ENCODE results near the gene SH3RF2. TPM values are rescaled to one million over a fixed set of nuclear protein-coding genes. Genes with fewer than 3 reads are reported as not detected.

SH3RF2 gene
- total RNA-seq, 2 experiments from 2014 or later, result not detected

- Mint-ChIP-seq H3K4me3 (no peak overlapping the region), H3K4me1 (no peaks in the 10 kb centered on the region), H3K27me3 (peaks cover 7% of the 10 kb centered on the region), H3K9me3 (no peaks in the 10 kb centered on the region), H3K36me3 (no peaks in the 10 kb centered on the region), H3K27ac (no peak overlapping the region)
- ATAC-seq (ENCODE audit: low read depth), result no peak
- DNase-seq, result no peak
- POLR2A ChIA-PET, result no interaction called here
Observed at GRCh38 chr5:145968970-145969713, 32.8 kb downstream of the SH3RF2 start.

DNA sequence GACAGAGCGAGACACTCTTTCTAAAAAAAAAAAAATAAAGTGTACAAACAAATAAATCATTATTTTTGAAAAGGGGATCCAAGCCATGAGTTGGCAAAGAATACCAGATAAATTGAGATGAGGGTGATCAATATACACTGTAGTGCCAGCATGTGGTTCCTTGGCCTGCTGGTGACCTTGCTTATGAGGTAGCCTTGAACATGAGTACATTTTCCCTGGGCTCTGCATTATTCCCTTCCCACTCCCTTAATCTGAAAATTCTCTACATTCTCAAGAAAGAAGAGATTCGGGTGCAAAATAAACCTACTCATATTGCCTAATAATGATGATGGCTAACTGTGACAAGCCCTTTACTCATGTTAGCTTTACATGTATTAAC, 33.3 kb downstream of the SH3RF2 start:
- no peak overlapping the region for H3K27ac Mint-ChIP-seq
- DNase-seq (no peak), ATAC-seq (ENCODE audit: low read depth) (no peak)
- no peaks in the 10 kb centered on the region for H3K9me3 Mint-ChIP-seq
- H3K36me3 Mint-ChIP-seq, result no peaks in the 10 kb centered on the region
- H3K4me1 Mint-ChIP-seq, result no peaks in the 10 kb centered on the region
- POLR2A ChIA-PET, result no interaction called here
- H3K4me3 Mint-ChIP-seq, result no peak overlapping the region
- H3K27me3 Mint-ChIP-seq, result peaks cover 7% of the 10 kb centered on the region

- POLR2A ChIA-PET, result no interaction called here
- H3K27me3 Mint-ChIP-seq, result peaks cover 7% of the 10 kb centered on the region
- no peak for ATAC-seq (ENCODE audit: low read depth)
- H3K9me3 Mint-ChIP-seq, result no peaks in the 10 kb centered on the region
- DNase-seq, result no peak
- no peak overlapping the region for H3K27ac Mint-ChIP-seq
- H3K36me3 Mint-ChIP-seq, result no peaks in the 10 kb centered on the region
- H3K4me1 Mint-ChIP-seq, result no peaks in the 10 kb centered on the region
- H3K4me3 Mint-ChIP-seq, result no peak overlapping the region
Observed at GRCh38 chr5:145971108-145971507, 34.7 kb downstream of the SH3RF2 start.

- POLR2A ChIA-PET, result no interaction called here
- Mint-ChIP-seq H3K4me1 (no peaks in the 10 kb centered on the region), H3K27me3 (peaks cover 7% of the 10 kb centered on the region), H3K36me3 (no peaks in the 10 kb centered on the region), H3K27ac (no peak overlapping the region), H3K9me3 (no peaks in the 10 kb centered on the region), H3K4me3 (no peak overlapping the region)
- DNase-seq, result no peak
- ATAC-seq (ENCODE audit: low read depth), result no peak
Observed at GRCh38 chr5:145971701-145972100, 35.3 kb downstream of the SH3RF2 start.

DNA sequence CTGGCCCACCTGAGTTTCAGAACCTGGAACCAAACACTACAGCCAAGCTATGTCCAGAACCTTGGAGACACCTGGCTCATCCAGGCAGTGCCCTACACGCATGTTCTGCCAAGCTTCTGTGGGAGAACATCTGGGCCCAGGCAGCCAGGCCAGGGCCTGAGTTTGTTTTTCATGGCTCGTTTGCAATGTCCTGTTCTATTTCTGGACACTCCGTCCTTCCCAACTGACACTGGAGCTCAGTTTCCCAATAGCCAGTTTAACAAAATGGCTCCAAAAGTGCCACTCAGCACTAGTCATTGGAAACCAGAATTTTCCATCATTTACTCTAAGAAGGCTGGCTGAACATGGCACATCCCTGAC, 38.6 kb downstream of the SH3RF2 start:
- H3K4me1 Mint-ChIP-seq, result no peaks in the 10 kb centered on the region
- no peaks in the 10 kb centered on the region for H3K36me3 Mint-ChIP-seq
- DNase-seq, result no peak
- H3K27me3 Mint-ChIP-seq, result peaks cover 3% of the 10 kb centered on the region
- no peak for ATAC-seq (ENCODE audit: low read depth)
- no peak overlapping the region for H3K27ac Mint-ChIP-seq
- no peak overlapping the region for H3K4me3 Mint-ChIP-seq
- POLR2A ChIA-PET, result no interaction called here
- no peaks in the 10 kb centered on the region for H3K9me3 Mint-ChIP-seq

GRCh38 chr5:145975361-145976066, 39.1 kb downstream of the SH3RF2 start:
- no peak for ATAC-seq (ENCODE audit: low read depth)
- Mint-ChIP-seq H3K36me3 (no peaks in the 10 kb centered on the region), H3K4me3 (no peak overlapping the region), H3K27ac (no peak overlapping the region), H3K4me1 (no peaks in the 10 kb centered on the region), H3K9me3 (no peaks in the 10 kb centered on the region), H3K27me3 (peaks cover 3% of the 10 kb centered on the region)
- DNase-seq, result no peak
- POLR2A ChIA-PET, result no interaction called here

GRCh38 chr5:145976431-145977155, 40.2 kb downstream of the SH3RF2 start:
- POLR2A ChIA-PET, result no interaction called here
- no peak overlapping the region for H3K27ac Mint-ChIP-seq
- H3K4me3 Mint-ChIP-seq, result no peak overlapping the region
- DNase-seq (no peak), ATAC-seq (ENCODE audit: low read depth) (no peak)
- no peaks in the 10 kb centered on the region for H3K4me1 Mint-ChIP-seq
- H3K27me3 Mint-ChIP-seq, result peaks cover 3% of the 10 kb centered on the region
- no peaks in the 10 kb centered on the region for H3K36me3 Mint-ChIP-seq
- H3K9me3 Mint-ChIP-seq, result no peaks in the 10 kb centered on the region

DNA sequence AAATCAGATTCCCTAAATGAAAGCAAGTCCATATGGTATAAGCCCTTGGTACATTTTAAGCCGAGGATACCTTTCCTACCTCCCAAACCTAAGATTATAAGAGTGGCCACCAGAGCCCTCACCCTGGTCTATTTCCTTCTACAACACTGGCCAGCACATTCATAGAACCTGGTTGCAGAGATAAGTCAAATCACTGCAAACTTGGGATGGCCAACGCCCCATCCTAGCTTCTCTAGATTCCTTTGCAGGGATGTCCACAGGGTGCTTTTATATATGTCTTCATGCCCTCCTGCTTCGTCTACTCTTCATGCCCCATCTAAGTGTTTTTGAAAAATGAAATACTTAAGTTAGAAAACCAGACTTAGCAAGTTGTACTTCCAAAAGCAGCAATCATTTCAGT, 41.8 kb downstream of the SH3RF2 start:
- ATAC-seq (ENCODE audit: low read depth) (no peak), DNase-seq (no peak)
- Mint-ChIP-seq H3K4me1 (no peaks in the 10 kb centered on the region), H3K36me3 (no peaks in the 10 kb centered on the region), H3K9me3 (no peaks in the 10 kb centered on the region), H3K27ac (no peak overlapping the region), H3K4me3 (no peak overlapping the region), H3K27me3 (peaks cover 3% of the 10 kb centered on the region)
- POLR2A ChIA-PET, result no interaction called here

GRCh38 chr5:145978708-145979107, 42.3 kb downstream of the SH3RF2 start:
- Mint-ChIP-seq H3K36me3 (no peaks in the 10 kb centered on the region), H3K4me1 (no peaks in the 10 kb centered on the region), H3K27ac (no peak overlapping the region), H3K9me3 (no peaks in the 10 kb centered on the region), H3K27me3 (peaks cover under 1% of the 10 kb centered on the region), H3K4me3 (no peak overlapping the region)
- POLR2A ChIA-PET, result no interaction called here
- DNase-seq (no peak), ATAC-seq (ENCODE audit: low read depth) (no peak)

GRCh38 chr5:145979270-145980223, 43.2 kb downstream of the SH3RF2 start:
- H3K27me3 Mint-ChIP-seq, result no peaks in the 10 kb centered on the region
- ATAC-seq (ENCODE audit: low read depth) (no peak), DNase-seq (no peak)
- H3K4me3 Mint-ChIP-seq, result no peak overlapping the region
- no peaks in the 10 kb centered on the region for H3K9me3 Mint-ChIP-seq
- H3K27ac Mint-ChIP-seq, result no peak overlapping the region
- POLR2A ChIA-PET, result no interaction called here
- H3K36me3 Mint-ChIP-seq, result no peaks in the 10 kb centered on the region
- no peaks in the 10 kb centered on the region for H3K4me1 Mint-ChIP-seq

DNA sequence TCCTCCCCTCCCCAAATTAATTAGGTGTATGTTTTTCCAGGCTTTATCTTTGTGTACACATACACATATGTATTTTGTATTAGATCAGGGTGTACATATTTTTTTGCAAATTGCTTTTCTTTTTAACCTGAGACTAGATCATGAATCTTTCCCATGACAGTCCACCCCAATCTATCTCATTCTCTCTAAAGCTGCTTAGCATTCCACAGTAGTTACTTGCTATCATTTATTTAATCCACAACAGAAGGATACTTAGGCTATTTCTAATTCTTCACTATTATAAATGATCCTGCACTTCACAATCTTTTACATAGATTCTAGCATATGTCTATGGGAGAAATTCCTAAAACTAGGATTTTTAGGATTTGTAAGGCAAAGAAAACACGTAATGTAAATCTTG, 43.9 kb downstream of the SH3RF2 start:
- POLR2A ChIA-PET, result no interaction called here
- Mint-ChIP-seq H3K4me3 (no peak overlapping the region), H3K27me3 (no peaks in the 10 kb centered on the region), H3K9me3 (no peaks in the 10 kb centered on the region), H3K27ac (no peak overlapping the region), H3K36me3 (no peaks in the 10 kb centered on the region), H3K4me1 (no peaks in the 10 kb centered on the region)
- ATAC-seq (ENCODE audit: low read depth) (no peak), DNase-seq (no peak)

DNA sequence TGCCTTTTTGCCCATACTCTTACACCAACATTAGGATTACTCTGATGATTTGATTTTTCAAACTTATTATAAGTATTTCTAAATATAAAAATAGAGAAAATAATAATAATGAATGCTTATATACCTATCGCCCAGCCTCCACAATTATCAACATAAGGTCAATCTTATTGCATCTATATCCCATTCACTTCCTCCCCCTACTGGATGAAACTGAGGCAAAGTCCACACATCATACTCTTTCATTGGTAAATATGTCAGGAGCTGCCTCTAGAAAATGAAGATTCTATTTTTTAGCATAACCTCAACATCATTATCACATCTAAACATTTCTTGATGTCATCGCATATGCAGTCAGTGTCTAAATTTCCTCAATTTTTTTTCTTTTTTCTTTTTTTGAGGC, 44.3 kb downstream of the SH3RF2 start:
- H3K27ac Mint-ChIP-seq, result no peak overlapping the region
- H3K4me3 Mint-ChIP-seq, result no peak overlapping the region
- POLR2A ChIA-PET, result no interaction called here
- H3K4me1 Mint-ChIP-seq, result no peaks in the 10 kb centered on the region
- ATAC-seq (ENCODE audit: low read depth) (no peak), DNase-seq (no peak)
- H3K36me3 Mint-ChIP-seq, result no peaks in the 10 kb centered on the region
- no peaks in the 10 kb centered on the region for H3K9me3 Mint-ChIP-seq
- H3K27me3 Mint-ChIP-seq, result no peaks in the 10 kb centered on the region

Data from activated naive CD8-positive, alpha-beta T cell treated with anti-CD3 and anti-CD28 coated beads, Interleukin-2, amount 10 ng/mL, durations not matched to agents 7 days and 5 days (primary cell).